HL-60 (cell line): ENCODE data around the gene ATP8B4.

Experiments
- GABPA ChIP-seq: IDR thresholded peaks from 2 replicates; pipeline ENCODE4 v1.6.1; 2012; ENCODE audit warnings: low read depth
- POLR2AphosphoS5 ChIP-seq: IDR thresholded peaks from 2 replicates; pipeline ENCODE4 v1.6.1; 2012; ENCODE audit warnings: low read depth
- TF ChIP-seq, protein P1 (sequence below): IDR thresholded peaks from one replicate; pipeline ENCODE4 v1.5.1; 2011; ENCODE audit warnings: low read length, control low read depth, inconsistent platforms; ENCODE audit not compliant: insufficient read depth
- TF ChIP-seq, protein P2 (sequence below): IDR thresholded peaks from 2 replicates; pipeline ENCODE4 v1.6.1; 2012; ENCODE audit warnings: low read depth; ENCODE audit not compliant: insufficient replicate concordance

DNA sequence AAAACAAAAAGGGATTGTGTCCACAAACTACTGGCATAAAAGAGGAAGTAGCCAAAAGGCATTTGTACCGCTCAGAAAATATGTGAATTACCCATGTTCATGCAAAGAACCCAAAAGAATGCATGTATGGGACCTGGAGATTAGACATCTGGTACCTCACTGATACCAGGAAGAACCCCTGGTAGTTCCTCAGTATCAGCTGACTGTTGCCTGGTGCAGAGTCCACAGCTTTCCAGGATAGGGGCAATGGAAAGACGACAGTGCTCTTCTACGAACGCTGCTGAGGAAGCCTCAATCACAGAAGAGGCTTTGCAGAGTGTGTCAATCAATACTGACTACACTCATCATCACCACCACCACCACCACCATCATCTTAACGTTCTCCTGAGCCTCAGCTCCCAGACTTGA, 63.3 kb downstream of the ATP8B4 start:
- TF ChIP-seq, protein P1, sequence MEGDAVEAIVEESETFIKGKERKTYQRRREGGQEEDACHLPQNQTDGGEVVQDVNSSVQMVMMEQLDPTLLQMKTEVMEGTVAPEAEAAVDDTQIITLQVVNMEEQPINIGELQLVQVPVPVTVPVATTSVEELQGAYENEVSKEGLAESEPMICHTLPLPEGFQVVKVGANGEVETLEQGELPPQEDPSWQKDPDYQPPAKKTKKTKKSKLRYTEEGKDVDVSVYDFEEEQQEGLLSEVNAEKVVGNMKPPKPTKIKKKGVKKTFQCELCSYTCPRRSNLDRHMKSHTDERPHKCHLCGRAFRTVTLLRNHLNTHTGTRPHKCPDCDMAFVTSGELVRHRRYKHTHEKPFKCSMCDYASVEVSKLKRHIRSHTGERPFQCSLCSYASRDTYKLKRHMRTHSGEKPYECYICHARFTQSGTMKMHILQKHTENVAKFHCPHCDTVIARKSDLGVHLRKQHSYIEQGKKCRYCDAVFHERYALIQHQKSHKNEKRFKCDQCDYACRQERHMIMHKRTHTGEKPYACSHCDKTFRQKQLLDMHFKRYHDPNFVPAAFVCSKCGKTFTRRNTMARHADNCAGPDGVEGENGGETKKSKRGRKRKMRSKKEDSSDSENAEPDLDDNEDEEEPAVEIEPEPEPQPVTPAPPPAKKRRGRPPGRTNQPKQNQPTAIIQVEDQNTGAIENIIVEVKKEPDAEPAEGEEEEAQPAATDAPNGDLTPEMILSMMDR, result no peak
- peak; percentile 16; the same call in 1 of the 2 replicates for TF ChIP-seq POLR2AphosphoS5
- TF ChIP-seq, protein P2, sequence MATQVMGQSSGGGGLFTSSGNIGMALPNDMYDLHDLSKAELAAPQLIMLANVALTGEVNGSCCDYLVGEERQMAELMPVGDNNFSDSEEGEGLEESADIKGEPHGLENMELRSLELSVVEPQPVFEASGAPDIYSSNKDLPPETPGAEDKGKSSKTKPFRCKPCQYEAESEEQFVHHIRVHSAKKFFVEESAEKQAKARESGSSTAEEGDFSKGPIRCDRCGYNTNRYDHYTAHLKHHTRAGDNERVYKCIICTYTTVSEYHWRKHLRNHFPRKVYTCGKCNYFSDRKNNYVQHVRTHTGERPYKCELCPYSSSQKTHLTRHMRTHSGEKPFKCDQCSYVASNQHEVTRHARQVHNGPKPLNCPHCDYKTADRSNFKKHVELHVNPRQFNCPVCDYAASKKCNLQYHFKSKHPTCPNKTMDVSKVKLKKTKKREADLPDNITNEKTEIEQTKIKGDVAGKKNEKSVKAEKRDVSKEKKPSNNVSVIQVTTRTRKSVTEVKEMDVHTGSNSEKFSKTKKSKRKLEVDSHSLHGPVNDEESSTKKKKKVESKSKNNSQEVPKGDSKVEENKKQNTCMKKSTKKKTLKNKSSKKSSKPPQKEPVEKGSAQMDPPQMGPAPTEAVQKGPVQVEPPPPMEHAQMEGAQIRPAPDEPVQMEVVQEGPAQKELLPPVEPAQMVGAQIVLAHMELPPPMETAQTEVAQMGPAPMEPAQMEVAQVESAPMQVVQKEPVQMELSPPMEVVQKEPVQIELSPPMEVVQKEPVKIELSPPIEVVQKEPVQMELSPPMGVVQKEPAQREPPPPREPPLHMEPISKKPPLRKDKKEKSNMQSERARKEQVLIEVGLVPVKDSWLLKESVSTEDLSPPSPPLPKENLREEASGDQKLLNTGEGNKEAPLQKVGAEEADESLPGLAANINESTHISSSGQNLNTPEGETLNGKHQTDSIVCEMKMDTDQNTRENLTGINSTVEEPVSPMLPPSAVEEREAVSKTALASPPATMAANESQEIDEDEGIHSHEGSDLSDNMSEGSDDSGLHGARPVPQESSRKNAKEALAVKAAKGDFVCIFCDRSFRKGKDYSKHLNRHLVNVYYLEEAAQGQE, result no peak
- TF ChIP-seq GABPA, result no peak
